ENCODE results near the gene NAP1L5.

Gene NAP1L5

DNA sequence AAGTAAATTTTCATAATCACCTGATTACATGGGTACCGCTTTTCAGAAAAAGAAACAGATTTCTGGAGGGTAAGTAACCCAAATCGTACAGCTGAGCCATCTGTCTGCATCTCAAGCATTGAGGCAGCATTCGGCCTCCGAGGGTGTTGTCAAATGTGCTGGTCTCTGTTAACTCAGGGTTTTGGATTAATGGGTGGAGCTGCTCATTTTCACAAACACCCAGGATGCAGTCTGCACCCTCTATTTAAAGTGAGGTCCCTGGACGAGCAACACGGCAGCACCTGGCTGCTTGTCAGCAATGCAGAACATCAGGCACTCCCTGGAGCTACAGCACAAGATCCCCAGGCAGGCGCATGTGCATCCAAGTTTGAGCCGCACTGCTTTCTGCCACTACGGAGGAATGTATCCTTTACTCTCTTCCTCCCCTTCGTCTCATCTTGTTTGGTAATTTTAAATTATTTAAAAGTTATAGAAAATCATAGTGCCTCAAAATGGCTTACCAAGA, 24.7 kb upstream of the NAP1L5 start:
- no peak for DNase-seq (ENCODE audit: low read depth)

DNA sequence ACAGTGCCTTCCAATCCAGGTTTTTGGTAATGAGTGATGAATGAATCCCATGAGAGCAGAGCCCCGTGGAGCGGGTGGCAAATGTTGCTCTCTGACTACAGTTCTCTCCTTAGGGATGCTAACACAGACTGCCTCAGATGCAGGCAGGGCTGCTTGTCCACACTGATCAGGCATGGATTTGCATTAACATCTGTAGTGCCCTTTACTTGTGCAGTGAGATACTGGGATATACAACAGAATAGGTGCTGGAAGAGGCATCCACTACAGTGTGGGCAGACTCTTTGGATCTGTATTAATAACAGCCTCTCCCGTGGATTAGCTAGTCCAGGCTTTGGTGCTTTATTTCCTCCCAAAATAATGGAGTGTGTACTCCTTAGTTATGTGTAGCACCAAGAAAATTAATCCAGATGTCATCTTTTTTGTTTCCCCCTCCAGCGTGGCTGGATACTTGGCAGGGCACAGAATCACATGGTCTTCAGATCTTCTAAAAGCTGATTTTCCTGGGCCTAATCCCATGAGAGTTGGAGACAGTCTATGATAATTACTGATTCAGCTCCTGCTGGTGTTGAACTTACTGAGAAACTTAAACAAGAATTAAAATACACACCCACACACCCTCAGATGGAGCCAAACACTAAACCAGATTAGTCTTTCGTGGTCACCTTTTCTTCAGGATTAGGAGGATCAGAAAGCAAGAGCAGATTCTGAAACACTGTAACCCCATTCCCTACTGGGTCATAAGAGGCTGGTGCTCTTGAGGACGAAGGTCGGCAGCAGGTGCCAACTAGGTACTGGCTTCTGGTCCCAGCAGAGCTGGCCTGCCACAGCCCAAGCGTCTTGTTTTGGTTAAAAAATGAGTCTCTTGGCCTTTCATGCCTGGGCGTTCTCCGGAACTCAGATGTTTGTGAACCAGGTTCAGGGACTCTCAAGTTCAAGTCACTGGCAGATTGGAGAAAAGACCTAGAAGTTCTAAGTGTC, 23.1 kb upstream of the NAP1L5 start:
- no peak for DNase-seq (ENCODE audit: low read depth)

GRCh38 chr4:88719381-88719780, 21.8 kb upstream of the NAP1L5 start:
- no peak for DNase-seq (ENCODE audit: low read depth)

- no peak for DNase-seq (ENCODE audit: low read depth)
Measured at GRCh38 chr4:88718098-88718497, 20.5 kb upstream of the NAP1L5 start.

GRCh38 chr4:88713782-88714181, 16.2 kb upstream of the NAP1L5 start:
- DNase-seq (ENCODE audit: low read depth) = no peak

DNA sequence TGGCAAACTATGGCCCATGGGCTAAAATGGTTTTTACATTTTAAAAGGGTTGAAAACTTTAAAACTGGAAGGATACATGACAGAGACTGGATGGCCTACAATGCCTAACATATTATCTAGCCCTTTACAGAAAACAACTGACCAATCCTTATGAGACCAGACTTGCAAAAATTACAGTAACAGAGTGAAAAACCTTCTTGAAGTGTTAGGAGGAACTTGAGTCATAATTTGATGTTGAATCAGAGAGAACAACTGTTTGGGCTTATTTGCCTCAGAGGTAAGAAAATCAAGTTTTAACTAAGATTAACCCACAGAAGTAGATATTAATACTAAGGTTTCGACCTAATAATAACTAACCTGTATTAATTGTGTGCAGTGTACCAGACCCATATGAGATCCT, 12.4 kb upstream of the NAP1L5 start:
- no peak for DNase-seq (ENCODE audit: low read depth)

GRCh38 chr4:88706574-88706973, 8.9 kb upstream of the NAP1L5 start:
- no peak for DNase-seq (ENCODE audit: low read depth)

GRCh38 chr4:88705805-88706492, 8.3 kb upstream of the NAP1L5 start:
- DNase-seq (ENCODE audit: low read depth) = no peak

- DNase-seq (ENCODE audit: low read depth) = no peak
Measured at GRCh38 chr4:88705223-88705622, 7.6 kb upstream of the NAP1L5 start.

DNA sequence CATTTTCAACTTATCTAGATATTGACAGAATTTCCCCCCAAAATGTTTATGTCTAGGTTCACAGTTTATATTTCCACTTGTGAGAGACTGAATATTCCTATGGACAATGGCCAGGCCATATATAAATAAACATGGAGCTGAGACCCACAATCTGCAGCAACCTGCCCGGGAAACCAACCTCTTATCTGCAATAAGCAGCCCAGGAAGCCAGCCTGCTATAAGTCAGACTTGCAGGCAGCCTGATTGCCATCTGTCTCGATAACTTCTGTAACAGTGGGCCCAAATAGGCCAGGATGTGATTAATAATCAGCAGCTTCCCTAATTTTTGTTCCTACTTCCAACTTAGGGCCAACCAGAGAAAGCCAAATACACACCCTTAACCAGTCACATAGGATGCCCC, 5.2 kb upstream of the NAP1L5 start:
- DNase-seq (ENCODE audit: low read depth) = peak; percentile 14

DNA sequence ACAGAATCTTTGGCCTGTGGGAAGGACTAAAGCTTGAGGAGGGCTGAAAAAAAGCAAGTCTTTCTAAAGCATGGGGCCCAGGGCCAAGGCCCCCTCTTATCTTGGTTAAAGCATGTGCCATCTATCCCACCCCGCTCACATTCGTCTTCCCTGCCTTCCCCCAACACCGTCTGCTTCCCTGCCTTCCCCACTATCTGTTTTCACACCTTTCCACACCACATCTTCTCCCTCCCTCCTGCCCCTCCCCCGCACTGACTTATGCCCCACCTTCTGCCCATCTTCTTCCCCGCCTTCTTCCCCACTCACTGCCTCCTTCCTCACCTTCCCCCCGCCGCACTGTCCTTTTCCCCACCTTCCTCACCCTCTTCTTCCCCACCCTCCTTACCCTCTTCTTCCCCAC, 890 bp upstream of the NAP1L5 start:
- peak; percentile 33 for DNase-seq (ENCODE audit: low read depth)

DNA sequence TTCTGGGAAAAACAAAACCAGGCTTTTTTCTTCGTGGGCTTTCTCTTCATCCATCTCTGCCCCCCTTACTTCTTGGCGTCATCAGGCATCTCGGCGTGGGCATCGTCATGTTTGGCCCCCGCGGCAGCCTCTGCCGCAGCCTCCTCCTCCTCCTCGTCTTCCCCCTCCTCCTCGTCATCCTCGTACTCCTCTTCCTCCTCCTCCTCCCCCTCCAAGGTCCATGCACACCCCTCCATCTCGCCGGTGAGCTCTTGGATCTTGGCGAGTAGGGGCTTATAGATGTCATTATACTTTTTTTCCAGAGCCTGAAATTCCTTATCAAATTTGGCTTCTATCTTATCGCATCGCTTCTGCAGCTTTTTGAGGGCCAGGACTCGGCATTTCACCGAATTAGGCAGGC, 488 bp downstream of the NAP1L5 start:
- DNase-seq (ENCODE audit: low read depth) = no peak

- no peak for DNase-seq (ENCODE audit: low read depth)
Measured at GRCh38 chr4:88696630-88697029, 999 bp downstream of the NAP1L5 start.

DNA sequence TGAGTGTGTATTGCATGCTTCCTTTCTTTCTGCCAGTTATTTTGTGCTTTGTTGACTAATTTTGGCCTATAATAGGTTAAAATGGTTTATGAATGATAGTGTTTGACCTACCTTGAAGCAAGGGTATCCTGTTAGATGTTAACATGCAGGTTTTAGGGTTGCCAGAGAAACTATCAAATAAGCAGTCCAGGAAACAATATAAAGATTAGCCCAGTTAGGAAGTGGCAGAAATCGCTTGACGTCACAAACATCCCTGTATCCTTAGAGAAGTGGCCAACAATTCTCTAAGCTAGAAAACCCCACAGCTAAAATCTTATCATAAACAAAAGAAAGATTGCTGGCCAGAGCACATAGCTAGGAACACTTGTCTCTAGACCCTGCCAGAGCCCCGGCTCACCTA, 3.8 kb downstream of the NAP1L5 start:
- DNase-seq (ENCODE audit: low read depth) = no peak

- no peak for DNase-seq (ENCODE audit: low read depth)
Measured at GRCh38 chr4:88690355-88690754, 7.3 kb downstream of the NAP1L5 start.

- DNase-seq (ENCODE audit: low read depth) = no peak
Measured at GRCh38 chr4:88681209-88681608, 16.4 kb downstream of the NAP1L5 start.

GRCh38 chr4:88675543-88675942, 22.1 kb downstream of the NAP1L5 start:
- no peak for DNase-seq (ENCODE audit: low read depth)

GRCh38 chr4:88674979-88675378, 22.6 kb downstream of the NAP1L5 start:
- no peak for DNase-seq (ENCODE audit: low read depth)

DNA sequence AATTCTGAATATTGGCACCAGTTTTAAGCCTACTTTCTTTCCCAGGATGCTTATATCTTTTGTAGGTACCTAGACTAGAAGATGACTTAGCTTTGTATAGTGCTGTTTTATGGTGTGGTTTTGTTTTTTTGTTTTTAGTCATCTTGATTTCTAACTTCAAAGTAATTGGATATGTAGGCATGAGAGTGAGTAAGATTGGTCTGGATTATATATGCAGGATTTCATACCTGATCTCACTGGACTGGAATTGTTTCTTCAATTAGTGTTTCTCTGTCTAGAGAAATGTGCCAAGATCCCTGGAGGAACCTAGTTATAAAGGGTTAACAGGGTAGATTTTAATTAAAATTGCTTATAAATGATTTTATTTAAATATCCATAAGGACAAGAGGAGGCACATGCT, 23.1 kb downstream of the NAP1L5 start:
- no peak for DNase-seq (ENCODE audit: low read depth)

DNA sequence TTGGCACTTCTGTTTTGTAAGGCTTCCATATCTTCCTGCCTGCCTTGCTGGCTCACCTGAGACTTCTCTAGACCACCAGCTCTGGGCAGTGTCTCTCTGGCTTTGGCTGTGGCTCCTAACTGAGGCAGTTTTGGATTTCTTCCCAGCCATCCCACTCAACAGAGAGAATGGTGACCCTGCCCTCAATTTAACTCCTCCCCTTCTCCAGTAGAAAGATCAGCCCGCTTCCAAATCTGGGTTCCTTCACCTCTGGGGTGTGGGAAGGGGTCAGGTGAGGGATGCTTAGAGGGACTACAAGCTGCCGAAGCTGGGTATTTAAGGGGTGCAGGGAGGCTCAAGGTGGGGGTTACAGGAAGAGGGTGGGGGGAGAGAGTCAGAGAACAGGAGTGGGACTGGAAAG, 23.7 kb downstream of the NAP1L5 start:
- no peak for DNase-seq (ENCODE audit: low read depth)

GRCh38 chr4:88672987-88673386, 24.6 kb downstream of the NAP1L5 start:
- no peak for DNase-seq (ENCODE audit: low read depth)

- no peak for DNase-seq (ENCODE audit: low read depth)
Measured at GRCh38 chr4:88661739-88662138, 35.9 kb downstream of the NAP1L5 start.
